Epithelial cell of esophagus (primary cell): ENCODE data around the gene TRERF1.

ENCODE experiments used
- DNase-seq: peaks from one replicate; pipeline ENCODE4 v3.0.0; 2010; ENCODE audit warnings: low read depth
- H3K4me3 ChIP-seq: 2 replicates; pipeline ENCODE4 v1.5.1; 2011; ENCODE audit warnings: mild to moderate bottlenecking, low read length, control low read depth
- TF ChIP-seq, protein P1 (sequence below): IDR thresholded peaks from 2 replicates; pipeline ENCODE4 v1.5.1; 2011; ENCODE audit warnings: low read depth, mild to moderate bottlenecking, low read length, control low read depth, inconsistent platforms; ENCODE audit not compliant: insufficient read depth; ENCODE audit errors: missing control alignments

TRERF1 gene

DNA sequence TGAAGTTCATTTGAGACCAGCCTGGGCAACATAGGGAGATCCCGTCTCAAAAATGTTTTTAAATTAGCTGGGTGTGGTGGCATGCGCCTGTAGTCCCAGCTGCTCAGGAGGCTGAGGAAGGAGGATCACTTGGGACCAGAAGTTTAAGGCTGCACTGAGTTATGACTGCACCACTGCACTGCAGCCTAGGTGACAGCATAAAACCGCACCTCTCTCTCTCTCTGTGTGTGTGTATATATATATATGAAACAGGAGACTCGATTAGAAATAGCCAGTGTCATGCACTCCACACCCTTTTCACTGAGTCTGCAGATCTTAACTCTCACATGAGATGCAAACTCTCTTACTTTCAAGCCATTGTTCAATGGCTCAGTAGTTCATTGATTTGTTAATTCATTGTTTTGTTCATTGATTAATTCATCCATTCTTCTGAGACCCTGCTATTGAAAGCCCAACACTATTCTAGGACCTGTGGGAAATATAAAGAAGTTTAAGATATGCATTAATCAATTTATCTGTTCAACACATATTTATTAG is 181.7 kb downstream of the TRERF1 start:
- H3K4me3 ChIP-seq: no peak overlapping the region
- no peak for DNase-seq
- TF ChIP-seq, protein P1, sequence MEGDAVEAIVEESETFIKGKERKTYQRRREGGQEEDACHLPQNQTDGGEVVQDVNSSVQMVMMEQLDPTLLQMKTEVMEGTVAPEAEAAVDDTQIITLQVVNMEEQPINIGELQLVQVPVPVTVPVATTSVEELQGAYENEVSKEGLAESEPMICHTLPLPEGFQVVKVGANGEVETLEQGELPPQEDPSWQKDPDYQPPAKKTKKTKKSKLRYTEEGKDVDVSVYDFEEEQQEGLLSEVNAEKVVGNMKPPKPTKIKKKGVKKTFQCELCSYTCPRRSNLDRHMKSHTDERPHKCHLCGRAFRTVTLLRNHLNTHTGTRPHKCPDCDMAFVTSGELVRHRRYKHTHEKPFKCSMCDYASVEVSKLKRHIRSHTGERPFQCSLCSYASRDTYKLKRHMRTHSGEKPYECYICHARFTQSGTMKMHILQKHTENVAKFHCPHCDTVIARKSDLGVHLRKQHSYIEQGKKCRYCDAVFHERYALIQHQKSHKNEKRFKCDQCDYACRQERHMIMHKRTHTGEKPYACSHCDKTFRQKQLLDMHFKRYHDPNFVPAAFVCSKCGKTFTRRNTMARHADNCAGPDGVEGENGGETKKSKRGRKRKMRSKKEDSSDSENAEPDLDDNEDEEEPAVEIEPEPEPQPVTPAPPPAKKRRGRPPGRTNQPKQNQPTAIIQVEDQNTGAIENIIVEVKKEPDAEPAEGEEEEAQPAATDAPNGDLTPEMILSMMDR: no peak

DNA sequence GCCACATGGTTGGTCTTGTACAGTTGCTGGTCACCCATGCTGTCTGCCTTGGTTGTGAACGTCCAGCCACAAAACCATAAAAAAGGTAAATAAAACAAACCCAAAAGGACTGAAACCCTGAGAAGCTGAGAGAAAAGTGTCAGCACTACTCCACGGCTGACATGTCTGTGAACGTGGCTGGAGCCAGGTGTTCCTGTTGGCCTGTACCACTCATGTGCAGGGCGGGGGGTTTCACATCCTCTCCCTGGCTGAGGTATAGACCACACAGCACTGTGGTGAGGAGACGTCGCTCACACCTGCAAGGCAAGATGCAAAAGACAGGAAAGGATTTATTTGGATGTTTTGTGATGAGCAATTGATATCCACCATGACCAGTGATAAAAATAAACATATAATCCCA is 182.2 kb downstream of the TRERF1 start:
- no peak overlapping the region for H3K4me3 ChIP-seq
- TF ChIP-seq, protein P1: no peak
- no peak for DNase-seq

DNA sequence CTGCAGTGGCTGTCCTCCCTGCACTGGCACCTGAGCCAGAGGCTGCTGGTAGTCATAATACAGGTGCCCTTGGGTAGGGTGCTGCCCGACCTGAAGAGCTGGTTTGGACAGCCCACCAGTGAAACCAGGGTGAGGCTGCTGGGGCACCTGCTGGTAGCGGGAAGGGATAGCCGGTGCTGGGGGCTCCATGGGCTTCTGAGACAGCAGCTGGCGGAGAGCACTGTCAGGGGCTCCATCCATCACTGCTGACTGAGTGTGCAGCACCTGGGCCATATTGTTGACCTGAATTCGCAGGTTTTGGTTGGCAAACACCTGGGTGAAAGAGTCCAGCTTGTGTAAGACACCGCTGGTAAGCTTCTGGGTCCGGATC is 182.9 kb downstream of the TRERF1 start:
- TF ChIP-seq, protein P1: no peak
- DNase-seq: no peak
- no peak overlapping the region for H3K4me3 ChIP-seq

DNA sequence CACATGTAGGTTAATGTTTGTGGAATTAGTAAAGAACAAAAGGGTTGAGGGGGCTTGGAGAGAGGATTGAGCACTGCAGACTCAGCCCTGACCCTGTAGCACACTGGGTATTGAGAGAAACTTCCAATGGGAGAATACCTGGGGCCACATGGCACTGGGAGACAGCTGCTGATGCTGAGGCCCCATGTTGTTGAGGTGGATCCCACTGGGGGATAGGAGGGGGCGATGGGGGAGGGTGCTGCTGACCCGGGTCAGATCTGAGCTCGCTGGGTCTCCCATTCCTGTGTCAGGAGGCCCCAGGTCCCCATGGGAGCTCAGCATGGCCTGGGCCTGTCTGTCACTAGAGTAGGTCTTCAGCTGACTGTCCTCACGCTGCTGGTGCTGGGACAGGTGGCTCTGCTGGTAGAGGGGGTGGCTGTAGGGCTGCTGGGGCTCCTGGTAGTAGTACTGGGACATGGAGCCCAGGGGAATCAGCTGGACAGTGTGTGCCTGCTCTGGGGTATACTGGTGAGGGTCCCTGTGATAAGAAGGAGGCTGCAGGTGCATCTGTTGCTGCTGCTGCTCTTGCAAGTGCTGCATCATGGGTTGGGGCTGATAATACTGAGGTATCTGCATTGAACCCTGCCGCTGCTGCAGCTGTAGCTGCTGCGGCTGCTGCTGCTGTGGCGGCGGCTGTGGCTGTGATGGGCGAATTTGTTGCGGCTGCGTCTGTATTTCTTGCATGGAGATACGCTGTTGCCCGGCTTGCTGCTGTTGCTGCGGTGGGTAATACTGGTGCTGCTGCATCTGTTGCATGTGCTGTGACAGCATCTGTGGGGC is 183.5 kb downstream of the TRERF1 start:
- no peak overlapping the region for H3K4me3 ChIP-seq
- DNase-seq: no peak
- TF ChIP-seq, protein P1: no peak

DNA sequence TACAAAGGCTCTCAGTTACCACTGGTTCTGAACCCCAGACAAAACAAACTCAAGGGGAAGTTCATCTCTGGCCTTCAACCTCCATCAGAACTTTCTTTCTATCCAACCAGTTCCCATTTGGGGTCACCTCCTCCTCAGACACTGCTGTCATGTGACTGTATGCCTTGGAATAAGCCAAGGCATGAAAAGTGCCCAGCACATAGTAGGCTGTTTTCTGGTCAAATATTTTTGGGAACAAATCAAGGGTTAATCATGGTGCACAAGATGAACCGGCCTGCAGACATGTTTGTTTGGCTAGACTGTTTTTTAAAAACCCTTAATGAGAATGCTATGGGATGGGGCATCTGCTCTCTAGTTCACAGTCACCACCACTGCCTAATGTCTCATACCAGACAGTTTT is 185.2 kb downstream of the TRERF1 start:
- TF ChIP-seq, protein P1: no peak
- H3K4me3 ChIP-seq: no peak overlapping the region
- no peak for DNase-seq

DNA sequence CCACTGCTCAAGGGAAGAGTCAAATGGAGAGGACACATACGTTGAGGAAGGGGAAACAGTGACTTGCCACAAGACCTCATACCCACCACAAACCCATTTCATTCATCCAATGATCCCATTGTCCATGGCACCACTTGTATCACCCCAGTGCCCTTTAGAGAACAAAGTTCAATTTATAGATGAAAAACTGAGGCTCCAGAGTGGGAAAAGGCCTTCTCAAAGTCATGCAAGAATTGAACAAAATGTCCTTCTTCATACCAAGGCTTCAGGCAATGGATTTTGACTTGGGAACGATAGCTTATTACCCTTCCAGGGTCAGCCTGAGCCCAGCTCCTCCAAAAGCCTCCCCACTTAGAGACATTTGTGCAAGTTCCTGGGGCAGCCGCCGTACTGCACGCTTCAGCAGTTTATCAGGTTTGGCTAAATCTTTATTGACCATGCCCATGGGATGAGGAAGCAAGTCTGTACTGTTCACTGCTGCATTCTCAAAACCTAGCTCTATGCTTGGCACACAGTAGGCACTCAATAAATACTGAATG is 186.8 kb downstream of the TRERF1 start:
- TF ChIP-seq, protein P1: no peak
- no peak for DNase-seq
- H3K4me3 ChIP-seq: no peak overlapping the region
